NCI-H1436 (cell line): ENCODE results near the gene APOL2.
"Not testable (repeated sequence)": the region's sequence is repeated elsewhere in the genome, so short reads cannot be mapped to it uniquely, and the experiment has no call there.

Experiments
- DNase-seq: peaks from one replicate; lab custom pipeline; 2025; lab: John Stamatoyannopoulos, UW

APOL2 gene

DNA sequence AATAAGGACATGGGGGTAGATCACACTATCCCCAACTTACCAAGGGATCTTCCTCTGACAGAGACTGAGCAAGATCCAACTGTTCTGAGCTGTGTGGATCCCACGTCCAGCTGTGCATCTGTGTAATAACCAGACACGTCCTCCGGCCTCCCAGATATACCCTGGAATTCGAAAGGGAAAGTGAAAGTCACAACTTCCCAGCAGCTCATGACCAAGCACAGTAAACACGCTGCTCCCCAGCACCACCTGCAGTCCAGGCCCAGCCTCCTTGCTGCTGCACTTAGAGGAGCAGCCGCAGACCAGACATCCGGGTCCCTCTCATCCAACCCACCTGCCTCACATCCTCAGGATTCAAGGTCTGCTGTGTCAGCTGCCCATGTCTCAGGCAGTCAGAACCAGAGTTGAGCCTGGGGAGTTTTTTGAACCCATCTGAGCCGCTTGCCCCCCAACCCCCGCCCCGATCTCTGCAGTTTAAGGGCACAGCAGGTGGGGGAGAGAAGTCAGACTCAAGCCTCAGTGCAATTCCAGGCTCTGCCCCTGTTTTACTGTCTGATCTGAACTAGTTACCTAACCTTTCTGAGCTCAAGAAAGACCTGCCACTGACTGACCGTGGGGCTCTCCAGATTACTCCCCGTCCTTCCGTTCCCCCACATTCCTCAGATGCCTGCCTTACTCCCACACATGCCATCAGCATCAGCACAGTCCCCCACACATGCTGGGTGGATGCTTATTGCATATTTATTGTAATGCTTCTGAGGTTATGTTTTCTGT, at the start of gene APOL2:
APOL2 (minus strand) TSS at position 127 of the 771 bp plus-strand sequence. CDS start 6,365 bp downstream, outside the sequence.
- peak; percentile 77 for DNase-seq

DNA sequence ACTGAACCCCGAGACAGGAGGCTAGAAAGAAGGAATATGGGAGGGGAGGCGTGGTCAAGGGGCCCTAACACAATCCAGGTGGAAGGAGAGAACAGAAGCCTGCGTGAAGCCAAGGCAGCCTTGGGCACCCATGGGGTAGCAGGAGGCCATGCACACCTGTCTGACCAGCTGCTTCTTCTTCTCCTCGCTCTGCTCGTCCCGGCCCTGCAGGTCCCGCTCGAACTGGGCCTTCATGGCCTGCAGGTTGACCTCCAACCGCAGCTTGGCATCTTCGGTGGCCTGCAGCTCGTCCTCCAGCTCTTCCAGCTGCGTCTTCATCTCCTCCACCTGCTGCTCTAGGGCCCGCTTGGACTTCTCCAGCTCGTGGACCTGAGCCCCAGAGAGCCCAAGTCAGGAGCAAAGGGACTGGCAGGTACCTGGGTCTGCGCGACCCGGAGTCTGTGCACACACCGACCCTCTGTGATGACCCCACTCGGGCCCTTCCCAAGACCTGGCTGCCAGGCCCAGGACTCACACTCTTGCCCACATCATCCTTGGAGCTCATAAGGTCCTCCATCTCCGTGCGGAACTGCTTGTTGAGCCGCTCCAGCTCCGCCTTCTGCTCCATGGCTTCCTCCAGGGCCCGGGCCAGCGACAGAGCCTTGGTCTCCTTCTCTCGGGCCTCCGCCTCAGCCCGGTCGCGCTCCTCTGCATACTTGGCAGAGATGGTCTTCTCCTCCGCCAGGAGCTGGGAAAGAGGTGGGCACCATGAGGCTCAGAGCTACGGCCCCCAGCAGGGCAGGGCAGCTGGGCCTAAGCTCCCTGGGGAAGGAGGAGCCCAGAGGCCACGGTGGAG, 49.5 kb upstream of the APOL2 start:
- DNase-seq, result no peak

DNA sequence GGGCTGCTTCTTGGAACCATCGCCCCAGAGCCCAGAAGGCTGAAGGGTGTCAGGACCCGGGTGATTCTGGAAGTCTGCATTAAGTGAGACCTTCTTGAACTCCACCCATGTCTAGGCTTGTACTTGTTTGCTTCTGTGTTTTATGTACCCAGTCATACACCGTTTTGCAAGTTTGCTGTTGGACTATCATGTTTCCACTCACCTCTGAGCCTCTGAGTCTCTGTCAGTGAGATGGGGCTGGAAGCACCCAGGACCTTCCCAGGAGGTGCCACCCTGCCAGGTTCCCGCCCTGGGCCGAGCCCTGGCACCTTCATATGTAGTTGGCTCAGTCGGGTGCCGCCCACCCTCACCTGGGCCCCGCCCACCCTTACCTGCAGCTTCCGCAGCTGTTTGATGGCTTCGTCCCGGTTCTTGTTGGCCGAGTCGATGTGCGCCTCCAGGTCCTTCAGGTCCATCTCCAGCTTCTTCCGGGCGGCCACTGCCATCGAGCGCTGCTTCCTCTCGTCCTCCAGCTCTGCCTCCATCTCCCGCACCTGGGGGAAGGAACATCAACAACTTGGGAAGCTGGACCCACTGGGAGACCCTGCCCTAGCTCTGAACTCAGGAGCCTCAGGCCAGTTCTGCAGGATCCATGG, 48.7 kb upstream of the APOL2 start:
- no peak for DNase-seq

- peak; percentile 50 for DNase-seq
These were observed 47.0 kb upstream of the APOL2 start for GRCh38 chr22:36286096-36286957.

DNA sequence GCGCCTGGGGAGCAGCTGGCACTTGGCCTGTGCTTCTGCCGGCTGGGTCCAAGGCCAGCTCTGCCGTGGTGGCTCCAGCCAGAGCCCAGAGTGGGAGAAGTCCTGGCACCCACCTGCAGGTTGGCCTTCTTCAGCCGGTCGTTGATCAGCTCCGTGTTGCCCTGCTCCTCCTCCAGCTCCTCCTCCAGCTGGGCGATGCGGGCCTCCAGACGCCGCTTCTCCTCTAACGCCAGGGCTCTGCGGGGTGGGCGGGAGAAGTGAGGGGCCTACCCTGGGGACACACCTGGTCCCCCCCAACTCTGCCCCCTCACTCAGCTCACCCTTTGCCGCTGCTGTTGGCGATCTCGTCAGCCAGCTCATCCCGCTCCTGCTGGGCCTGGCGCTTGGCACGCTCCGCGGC, 46.2 kb upstream of the APOL2 start:
- DNase-seq, result no peak

DNA sequence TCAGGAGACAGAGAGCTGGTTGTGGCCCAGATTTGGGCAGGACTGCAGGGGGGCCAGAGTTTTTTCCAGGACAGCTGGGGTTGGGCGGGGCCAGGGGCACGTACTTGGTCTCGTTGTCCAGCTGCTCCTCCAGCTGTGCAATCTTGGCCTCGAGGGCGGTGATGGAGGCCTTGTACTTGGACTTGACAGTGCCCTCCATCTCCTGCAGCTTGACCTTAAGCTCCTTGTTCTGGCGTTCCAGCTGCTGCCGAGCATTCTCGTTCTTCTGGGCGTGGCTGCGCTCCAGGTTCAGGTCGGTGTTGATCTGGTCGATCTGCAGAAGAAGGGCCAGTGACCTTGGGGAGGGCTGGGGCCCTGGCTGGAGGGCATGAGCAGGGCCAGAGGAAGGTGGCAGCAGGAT, 45.7 kb upstream of the APOL2 start:
- no peak for DNase-seq

GRCh38 chr22:36284171-36284571, 44.8 kb upstream of the APOL2 start:
- DNase-seq, result no peak

DNA sequence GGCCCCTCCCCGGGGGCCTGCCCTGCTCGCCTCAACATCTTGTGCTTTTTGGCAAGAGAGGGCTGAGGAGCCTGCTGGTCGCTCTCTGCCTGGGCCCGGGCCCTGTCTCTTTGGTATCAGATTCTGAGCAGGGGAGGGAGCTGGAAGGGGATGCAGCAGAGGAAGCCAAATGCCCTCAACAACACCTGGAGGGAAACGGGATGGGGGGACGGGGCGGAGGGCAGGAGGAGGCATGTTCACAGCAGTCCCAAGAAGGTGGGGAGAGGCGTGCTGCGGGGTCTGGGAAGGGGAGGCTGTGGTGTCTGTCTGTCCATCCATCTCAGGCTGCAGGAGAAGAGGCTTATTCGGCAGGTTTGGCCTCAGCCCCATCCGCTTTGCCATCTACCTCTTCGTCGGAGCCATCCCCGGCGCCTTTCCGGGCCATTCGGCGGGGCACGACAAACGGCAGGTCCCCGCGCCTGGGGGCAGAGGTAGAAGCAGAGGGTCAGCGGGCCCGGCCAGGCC, 43.1 kb upstream of the APOL2 start:
- no peak for DNase-seq

GRCh38 chr22:36281781-36282327, 42.5 kb upstream of the APOL2 start:
- DNase-seq, result no peak

DNA sequence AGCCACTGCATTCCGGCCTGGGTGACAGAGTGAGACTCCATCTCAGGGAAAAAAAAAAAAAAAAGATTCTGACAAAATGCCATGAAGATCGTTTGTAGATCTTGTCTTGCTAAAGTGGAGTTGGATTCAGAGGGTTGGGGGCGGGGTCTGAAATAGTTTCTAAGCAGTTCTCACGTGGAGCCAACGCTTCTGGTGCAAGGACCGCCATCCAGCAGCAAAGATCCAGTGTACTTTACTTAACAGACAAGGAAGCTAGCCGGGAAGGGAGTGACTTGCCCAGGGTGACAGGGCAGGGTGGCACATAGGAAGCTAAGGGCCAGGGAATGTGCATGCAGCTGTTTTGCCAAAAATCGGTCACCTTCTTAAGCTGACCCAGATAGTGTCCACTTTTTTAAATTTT, 41.1 kb upstream of the APOL2 start:
- DNase-seq, result no peak

GRCh38 chr22:36279219-36279666, 39.9 kb upstream of the APOL2 start:
- DNase-seq, result no peak

DNA sequence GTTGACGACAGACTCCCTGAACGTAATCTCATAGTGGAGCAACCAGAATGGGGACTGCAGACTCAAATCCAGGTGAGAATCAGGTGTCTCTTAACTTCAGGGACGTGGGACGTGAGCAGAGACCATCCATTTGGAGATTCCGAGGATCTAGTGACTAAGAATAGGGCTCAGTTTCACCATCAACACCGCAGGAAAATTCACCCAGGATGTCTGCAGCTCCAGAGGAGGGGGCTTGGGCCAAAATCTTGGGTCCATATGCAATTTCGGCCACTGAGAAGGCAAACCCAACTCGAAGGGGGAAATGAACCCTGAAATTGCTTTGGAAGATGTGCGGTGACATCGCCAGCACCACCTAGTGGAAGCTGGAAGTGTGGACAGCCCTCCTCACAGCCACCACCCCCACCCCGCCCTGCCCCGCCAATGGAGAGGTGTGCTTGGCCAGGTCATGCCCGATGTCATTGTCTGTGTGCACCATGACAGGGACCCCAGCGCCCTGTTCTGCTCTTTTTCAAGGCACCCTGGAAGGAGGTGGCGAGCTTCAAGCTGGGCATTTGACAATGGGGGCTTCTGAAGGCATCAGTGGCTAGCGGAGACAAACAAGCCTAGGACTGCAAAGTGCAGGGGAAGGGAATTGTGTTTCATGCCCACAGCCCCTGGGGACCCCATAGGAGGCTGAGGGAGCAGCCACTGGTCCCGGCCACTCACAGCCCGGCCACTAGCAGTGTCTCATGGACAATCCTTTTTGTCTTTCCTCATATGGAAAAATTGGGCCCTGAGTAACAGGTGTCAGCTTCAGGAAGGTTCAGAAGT, 38.4 kb upstream of the APOL2 start:
- peak; percentile 46 for DNase-seq

DNA sequence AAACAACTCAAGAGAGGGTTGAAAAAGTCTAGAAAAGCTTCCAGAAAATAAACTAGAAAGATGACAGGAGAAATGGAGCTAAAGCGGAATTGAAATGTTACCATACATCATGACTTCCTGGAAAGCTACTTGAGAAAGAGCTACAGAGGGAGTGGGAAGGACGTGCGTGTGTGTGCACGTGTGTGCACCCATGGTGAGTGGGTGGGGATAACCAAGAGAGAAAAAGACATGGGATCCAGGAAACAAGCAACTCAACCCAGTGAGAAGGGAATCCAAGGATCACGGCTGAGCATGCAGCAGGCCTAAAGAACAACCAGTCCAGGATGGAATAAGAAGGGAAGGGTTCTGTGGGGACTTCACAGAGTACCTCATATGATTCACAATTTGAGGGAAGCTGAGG, 35.2 kb upstream of the APOL2 start:
- no peak for DNase-seq

- DNase-seq, result not testable (repeated sequence)
These were observed 32.6 kb upstream of the APOL2 start for GRCh38 chr22:36271951-36272350.

GRCh38 chr22:36271231-36271630, 31.9 kb upstream of the APOL2 start:
- not testable (repeated sequence) for DNase-seq

DNA sequence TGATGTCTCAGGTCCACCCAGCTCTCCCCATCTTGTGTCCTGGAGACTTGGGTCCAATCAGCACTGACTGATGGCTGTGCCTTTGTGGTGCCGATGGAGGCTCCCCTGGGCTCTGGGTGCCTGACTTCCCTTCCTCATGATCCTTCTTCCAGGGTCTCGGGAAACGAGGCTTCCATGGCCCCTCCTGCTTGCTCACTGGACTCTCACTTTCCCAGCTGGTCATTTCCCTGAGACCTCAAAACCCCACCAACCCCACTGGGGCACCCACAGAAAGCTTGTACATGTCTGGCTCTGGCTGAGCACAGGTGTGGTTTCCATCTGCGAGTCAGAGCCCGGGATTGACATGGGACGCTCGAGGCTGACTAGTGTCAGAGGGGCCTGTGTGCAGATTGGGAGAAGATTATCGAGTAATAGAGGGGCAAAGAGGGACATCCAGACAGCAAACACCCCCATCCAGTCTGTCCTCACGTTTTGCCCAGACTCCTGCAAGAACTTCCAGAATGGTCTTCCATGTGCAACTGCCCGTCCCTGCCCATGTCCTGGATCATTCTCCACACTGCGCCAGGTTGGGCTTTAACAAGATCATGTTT, 28.7 kb upstream of the APOL2 start:
- DNase-seq, result no peak

DNA sequence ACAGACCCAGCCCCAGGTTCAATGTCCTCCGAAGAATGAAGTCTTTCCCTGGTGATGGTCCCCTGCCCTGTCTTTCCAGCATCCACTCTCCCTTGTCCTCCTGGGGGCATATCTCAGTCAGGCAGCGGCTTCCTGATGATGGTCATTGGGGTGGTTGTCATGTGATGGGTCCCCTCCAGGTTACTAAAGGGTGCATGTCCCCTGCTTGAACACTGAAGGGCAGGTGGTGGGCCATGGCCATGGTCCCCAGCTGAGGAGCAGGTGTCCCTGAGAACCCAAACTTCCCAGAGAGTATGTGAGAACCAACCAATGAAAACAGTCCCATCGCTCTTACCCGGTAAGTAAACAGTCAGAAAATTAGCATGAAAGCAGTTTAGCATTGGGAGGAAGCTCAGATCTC, 27.7 kb upstream of the APOL2 start:
- no peak for DNase-seq

DNA sequence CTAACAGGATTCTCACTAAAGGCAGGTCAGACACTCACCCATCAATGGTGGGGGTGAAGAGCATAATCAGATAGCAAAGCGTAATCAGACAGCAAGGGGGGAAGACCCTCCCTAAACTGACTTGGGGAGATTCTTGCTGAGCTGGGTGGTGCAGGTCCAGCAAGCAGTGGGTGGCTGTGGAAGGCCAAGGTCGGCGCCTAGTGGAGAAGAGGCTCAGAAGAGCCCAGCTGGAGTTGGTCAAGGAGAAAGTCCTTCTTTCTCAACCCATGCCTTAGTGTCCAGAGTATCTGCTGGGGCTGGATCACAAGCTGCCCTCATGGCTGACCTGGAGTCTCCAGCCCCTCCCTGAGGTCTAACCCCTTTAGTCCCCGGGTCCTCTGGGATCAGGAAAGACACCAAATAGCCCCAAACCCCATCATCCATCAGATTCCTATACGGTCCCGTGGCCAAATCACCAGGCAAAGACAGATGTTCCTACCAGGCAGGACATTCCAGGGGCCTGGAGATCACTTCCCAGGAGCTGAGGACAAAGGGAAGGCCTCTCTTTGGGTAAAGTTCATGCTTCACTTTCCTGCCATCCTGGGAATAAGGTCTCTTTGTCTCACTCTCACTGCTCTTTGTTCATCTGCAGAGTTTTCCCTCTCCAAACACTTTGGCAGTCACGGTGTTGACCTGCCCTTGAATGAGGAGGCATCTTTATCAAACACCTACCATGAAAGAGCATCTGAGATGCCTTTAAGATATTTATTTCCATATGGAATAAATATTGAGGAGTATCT, 24.7 kb upstream of the APOL2 start:
- DNase-seq, result not testable (repeated sequence)

GRCh38 chr22:36263216-36263673, 23.9 kb upstream of the APOL2 start:
- DNase-seq, result not testable (repeated sequence)
